ENCODE measurements around the gene GP1BA. TPM values are rescaled to one million over a fixed set of nuclear protein-coding genes. Genes with fewer than 3 reads are reported as not detected.

GP1BA gene
- total and polyA plus RNA-seq, 2 donors, result 0.09 to 0.14 TPM

- Histone ChIP-seq H3K9me3 (ENCODE audit: control insufficient read depth in 2 of 2, insufficient read depth in 1 of 2, low read length in 1 of 2) (no peaks in the 10 kb centered on the region), H3K27me3 (ENCODE audit: control insufficient read depth in 2 of 2, insufficient read depth in 1 of 2, low read length in 1 of 2) (peaks cover 0 to 8% of the 10 kb centered on the region in 2 donors), H3K27ac (ENCODE audit: low read depth in 1 of 2, low read length in 1 of 2) (no peak overlapping the region), H3K4me1 (ENCODE audit: control insufficient read depth in 2 of 2, insufficient read depth in 2 of 2, low read length in 2 of 2) (peaks cover 14 to 15% of the 10 kb centered on the region in 2 donors), H3K4me3 (ENCODE audit: low read length in 2 of 2) (no peak overlapping the region), H3K36me3 (ENCODE audit: control insufficient read depth in 2 of 2, insufficient read depth in 2 of 2, low read length in 1 of 2) (peaks cover 25 to 28% of the 10 kb centered on the region in 2 donors)
- WGBS, result 19% methylated on average over 14 of the region's 14 CpGs
- DNase-seq (ENCODE audit: low read depth in 6 of 9, low spot score in 9 of 9), result no peak
Measured at GRCh38 chr17:4934173-4934979, 2.3 kb downstream of the GP1BA start.

GRCh38 chr17:4935650-4936049, 3.6 kb downstream of the GP1BA start:
- Histone ChIP-seq H3K27me3 (ENCODE audit: control insufficient read depth in 2 of 2, insufficient read depth in 1 of 2, low read length in 1 of 2) (peaks cover 0 to 8% of the 10 kb centered on the region in 2 donors), H3K36me3 (ENCODE audit: control insufficient read depth in 2 of 2, insufficient read depth in 2 of 2, low read length in 1 of 2) (peaks cover 25 to 28% of the 10 kb centered on the region in 2 donors), H3K4me1 (ENCODE audit: control insufficient read depth in 2 of 2, insufficient read depth in 2 of 2, low read length in 2 of 2) (peaks cover 14 to 15% of the 10 kb centered on the region in 2 donors), H3K4me3 (ENCODE audit: low read length in 2 of 2) (no peak overlapping the region), H3K27ac (ENCODE audit: low read depth in 1 of 2, low read length in 1 of 2) (no peak overlapping the region), H3K9me3 (ENCODE audit: control insufficient read depth in 2 of 2, insufficient read depth in 1 of 2, low read length in 1 of 2) (no peaks in the 10 kb centered on the region)
- DNase-seq (ENCODE audit: low read depth in 6 of 9, low spot score in 9 of 9), result no peak

- 97% methylated on average over 3 of the region's 3 CpGs for WGBS
Measured at GRCh38 chr17:4936436-4936835, 4.4 kb downstream of the GP1BA start.

GRCh38 chr17:4937553-4937952, 5.5 kb downstream of the GP1BA start:
- H3K4me3 ChIP-seq (ENCODE audit: low read length in 2 of 2), result no peak overlapping the region
- peaks cover 29 to 40% of the 10 kb centered on the region in 2 donors for H3K36me3 ChIP-seq (ENCODE audit: control insufficient read depth in 2 of 2, insufficient read depth in 2 of 2, low read length in 1 of 2)
- no peaks in the 10 kb centered on the region for H3K9me3 ChIP-seq (ENCODE audit: control insufficient read depth in 2 of 2, insufficient read depth in 1 of 2, low read length in 1 of 2)
- DNase-seq (ENCODE audit: low read depth in 6 of 9, low spot score in 9 of 9), result no peak
- 95% methylated on average over 16 of the region's 16 CpGs for WGBS
- H3K27me3 ChIP-seq (ENCODE audit: control insufficient read depth in 2 of 2, insufficient read depth in 1 of 2, low read length in 1 of 2), result peaks cover 0 to 8% of the 10 kb centered on the region in 2 donors
- no peak overlapping the region for H3K27ac ChIP-seq (ENCODE audit: low read depth in 1 of 2, low read length in 1 of 2)
- H3K4me1 ChIP-seq (ENCODE audit: control insufficient read depth in 2 of 2, insufficient read depth in 2 of 2, low read length in 2 of 2), result peaks cover 18 to 33% of the 10 kb centered on the region in 2 donors

More at GRCh38 chr17:4936436-4936835, 4.4 kb downstream of the GP1BA start:
- Histone ChIP-seq H3K27ac (ENCODE audit: low read depth in 1 of 2, low read length in 1 of 2) (no peak overlapping the region), H3K4me1 (ENCODE audit: control insufficient read depth in 2 of 2, insufficient read depth in 2 of 2, low read length in 2 of 2) (peaks cover 17 to 22% of the 10 kb centered on the region in 2 donors), H3K4me3 (ENCODE audit: low read length in 2 of 2) (no peak overlapping the region), H3K36me3 (ENCODE audit: control insufficient read depth in 2 of 2, insufficient read depth in 2 of 2, low read length in 1 of 2) (peaks cover 25 to 29% of the 10 kb centered on the region in 2 donors), H3K9me3 (ENCODE audit: control insufficient read depth in 2 of 2, insufficient read depth in 1 of 2, low read length in 1 of 2) (no peaks in the 10 kb centered on the region), H3K27me3 (ENCODE audit: control insufficient read depth in 2 of 2, insufficient read depth in 1 of 2, low read length in 1 of 2) (peaks cover 0 to 8% of the 10 kb centered on the region in 2 donors)
- DNase-seq (ENCODE audit: low read depth in 6 of 9, low spot score in 9 of 9), result no peak

GRCh38 chr17:4938069-4938491, 6.0 kb downstream of the GP1BA start:
- Histone ChIP-seq H3K27ac (ENCODE audit: low read depth in 1 of 2, low read length in 1 of 2) (no peak overlapping the region), H3K9me3 (ENCODE audit: control insufficient read depth in 2 of 2, insufficient read depth in 1 of 2, low read length in 1 of 2) (no peaks in the 10 kb centered on the region), H3K4me3 (ENCODE audit: low read length in 2 of 2) (no peak overlapping the region), H3K4me1 (ENCODE audit: control insufficient read depth in 2 of 2, insufficient read depth in 2 of 2, low read length in 2 of 2) (peaks cover 22 to 38% of the 10 kb centered on the region in 2 donors), H3K27me3 (ENCODE audit: control insufficient read depth in 2 of 2, insufficient read depth in 1 of 2, low read length in 1 of 2) (peaks cover 0 to 8% of the 10 kb centered on the region in 2 donors), H3K36me3 (ENCODE audit: control insufficient read depth in 2 of 2, insufficient read depth in 2 of 2, low read length in 1 of 2) (peaks cover 34 to 45% of the 10 kb centered on the region in 2 donors)
- no peak for DNase-seq (ENCODE audit: low read depth in 6 of 9, low spot score in 9 of 9)
- 98% methylated on average over 11 of the region's 11 CpGs for WGBS

GRCh38 chr17:4938688-4939545, 6.8 kb downstream of the GP1BA start:
- H3K9me3 ChIP-seq (ENCODE audit: control insufficient read depth in 2 of 2, insufficient read depth in 1 of 2, low read length in 1 of 2), result no peaks in the 10 kb centered on the region
- peaks cover 0 to 6% of the 10 kb centered on the region in 2 donors for H3K27me3 ChIP-seq (ENCODE audit: control insufficient read depth in 2 of 2, insufficient read depth in 1 of 2, low read length in 1 of 2)
- DNase-seq (ENCODE audit: low read depth in 6 of 9, low spot score in 9 of 9), result peak in 1 of 9 donors; percentile 36
- H3K4me1 ChIP-seq (ENCODE audit: control insufficient read depth in 2 of 2, insufficient read depth in 2 of 2, low read length in 2 of 2), result peaks cover 30 to 47% of the 10 kb centered on the region in 2 donors
- WGBS, result 70% methylated on average over 19 of the region's 19 CpGs
- peaks cover 41 to 54% of the 10 kb centered on the region in 2 donors for H3K36me3 ChIP-seq (ENCODE audit: control insufficient read depth in 2 of 2, insufficient read depth in 2 of 2, low read length in 1 of 2)
- peak overlapping the region; percentile 72 to 100 for H3K4me3 ChIP-seq (ENCODE audit: low read length in 2 of 2)
- peak overlapping the region; percentile 98 to 99 for H3K27ac ChIP-seq (ENCODE audit: low read depth in 1 of 2, low read length in 1 of 2)

GRCh38 chr17:4939546-4939795, 7.4 kb downstream of the GP1BA start:
- Histone ChIP-seq H3K27me3 (ENCODE audit: control insufficient read depth in 2 of 2, insufficient read depth in 1 of 2, low read length in 1 of 2) (peaks cover 0 to under 1% of the 10 kb centered on the region in 2 donors), H3K9me3 (ENCODE audit: control insufficient read depth in 2 of 2, insufficient read depth in 1 of 2, low read length in 1 of 2) (no peaks in the 10 kb centered on the region), H3K27ac (ENCODE audit: low read depth in 1 of 2, low read length in 1 of 2) (peak overlapping the region; percentile 98 to 99), H3K36me3 (ENCODE audit: control insufficient read depth in 2 of 2, insufficient read depth in 2 of 2, low read length in 1 of 2) (peaks cover 41 to 59% of the 10 kb centered on the region in 2 donors), H3K4me3 (ENCODE audit: low read length in 2 of 2) (peak overlapping the region; percentile 72 to 100), H3K4me1 (ENCODE audit: control insufficient read depth in 2 of 2, insufficient read depth in 2 of 2, low read length in 2 of 2) (peaks cover 31 to 47% of the 10 kb centered on the region in 2 donors)
- DNase-seq (ENCODE audit: low read depth in 6 of 9, low spot score in 9 of 9), result no peak
- under 1% methylated on average over 16 of the region's 16 CpGs for WGBS

GRCh38 chr17:4939796-4940554, 7.9 kb downstream of the GP1BA start, which contains the start of the genes RNF167 and SLC25A11:
TSS of gene RNF167 (plus strand) at chr17:4940268. CDS start at chr17:4940910, 642 bp downstream.
TSS of gene SLC25A11 (minus strand) at chr17:4940046. CDS start at chr17:4939910, 136 bp downstream.
- peaks cover 44 to 64% of the 10 kb centered on the region in 2 donors for H3K36me3 ChIP-seq (ENCODE audit: control insufficient read depth in 2 of 2, insufficient read depth in 2 of 2, low read length in 1 of 2)
- peak within 1 kb of the TSS; percentile 98 to 99 for H3K27ac ChIP-seq (ENCODE audit: low read depth in 1 of 2, low read length in 1 of 2)
- H3K4me3 ChIP-seq (ENCODE audit: low read length in 2 of 2), result peak within 1 kb of the TSS; percentile 72 to 100
- DNase-seq (ENCODE audit: low read depth in 6 of 9, low spot score in 9 of 9), result peak; percentile 95 to 100 (median 99)
- H3K4me1 ChIP-seq (ENCODE audit: control insufficient read depth in 2 of 2, insufficient read depth in 2 of 2, low read length in 2 of 2), result peaks cover 36 to 52% of the 10 kb centered on the region in 2 donors
- under 1% methylated on average over 72 of the region's 72 CpGs for WGBS
- H3K9me3 ChIP-seq (ENCODE audit: control insufficient read depth in 2 of 2, insufficient read depth in 1 of 2, low read length in 1 of 2), result no peaks in the 10 kb centered on the region
- no peaks in the 10 kb centered on the region for H3K27me3 ChIP-seq (ENCODE audit: control insufficient read depth in 2 of 2, insufficient read depth in 1 of 2, low read length in 1 of 2)
